WTC11 (cell line): Measurements from ENCODE around the gene DSTYK. TPM values are rescaled to one million over a fixed set of nuclear protein-coding genes. Genes with fewer than 3 reads are reported as not detected.

ENCODE experiments used
- ATAC-seq: fragments of 200-7000 bp; cut with Tn5 transposase; 2 replicates; pipeline ENCODE4 v1.10.0; 2021; ENCODE audit warnings: mild to moderate bottlenecking, moderate library complexity
- CTCF ChIA-PET: fragments of 300-600 bp; sonication (Branson Sonifier 250); formaldehyde crosslinking; loops from one replicate; lab custom pipeline; 2021; ENCODE audit warnings: antibody characterized with exemption; lab: Charles Lee
- POLR2A ChIA-PET: fragments of 350-600 bp; sonication (Branson Sonifier 250); formaldehyde crosslinking; loops from one replicate; lab custom pipeline; 2021; ENCODE audit warnings: antibody characterized with exemption; lab: Charles Lee
- DNase-seq: peaks from one replicate; pipeline ENCODE4 v3.0.0; 2021; ENCODE audit warnings: low spot score
- H3K27ac Mint-ChIP-seq: 2 replicates; pipeline ENCODE4 v1.8.0; 2021; ENCODE audit warnings: mixed read lengths
- H3K27me3 Mint-ChIP-seq: 2 replicates; pipeline ENCODE4 v1.8.0; 2021; ENCODE audit warnings: low read depth, mild to moderate bottlenecking, moderate library complexity, mixed read lengths
- H3K36me3 Mint-ChIP-seq: 2 replicates; pipeline ENCODE4 v1.8.0; 2021; ENCODE audit warnings: mixed read lengths
- H3K4me1 Mint-ChIP-seq: 2 replicates; pipeline ENCODE4 v1.8.0; 2022; ENCODE audit warnings: mixed read lengths
- H3K4me3 Mint-ChIP-seq: 2 replicates; pipeline ENCODE4 v1.8.0; 2021; ENCODE audit warnings: mild to moderate bottlenecking, moderate library complexity, mixed read lengths
- H3K9me3 Mint-ChIP-seq: 2 replicates; pipeline ENCODE4 v1.8.0; 2021; ENCODE audit warnings: mixed read lengths
- EMX1 ChIP-seq: fragments of 250-450 bp; sonication (Bioruptor Pico); IDR thresholded peaks from 2 replicates; pipeline ENCODE4 v1.8.0; 2021; ENCODE audit warnings: mild to moderate bottlenecking
- FOXJ3 ChIP-seq: sonication (generic); formaldehyde crosslinking; IDR thresholded peaks from 2 replicates; pipeline ENCODE4 v1.9.0; 2021; ENCODE audit warnings: missing genetic modification reagents, mild to moderate bottlenecking, borderline replicate concordance
- PRDM15 ChIP-seq: sonication (generic); formaldehyde crosslinking; IDR thresholded peaks from 2 replicates; pipeline ENCODE4 v1.8.0; 2022; ENCODE audit warnings: missing genetic modification reagents
- ZBTB21 ChIP-seq: sonication (generic); formaldehyde crosslinking; IDR thresholded peaks from 2 replicates; pipeline ENCODE4 v1.8.1; 2023; ENCODE audit warnings: mild to moderate bottlenecking, missing genetic modification reagents, borderline replicate concordance
- ZNF121 ChIP-seq: sonication (generic); formaldehyde crosslinking; IDR thresholded peaks from 2 replicates; pipeline ENCODE4 v1.8.0; 2023; ENCODE audit warnings: missing genetic modification reagents
- ZNF263 ChIP-seq: sonication (generic); formaldehyde crosslinking; IDR thresholded peaks from 2 replicates; pipeline ENCODE4 v1.8.1; 2022; ENCODE audit warnings: low read depth, mild to moderate bottlenecking, moderate library complexity, missing genetic modification reagents
- ZNF281 ChIP-seq: sonication (generic); formaldehyde crosslinking; IDR thresholded peaks from 2 replicates; pipeline ENCODE4 v1.8.0; 2023; ENCODE audit warnings: mild to moderate bottlenecking, missing genetic modification reagents
- total RNA-seq: library from RNA; stranded (reverse); gene quantifications from 3 replicates; pipeline ENCODE4 v1.2.3, GENCODE V29; 2021
- TF ChIP-seq, protein P1 (sequence below): sonication (generic); formaldehyde crosslinking; IDR thresholded peaks from 2 replicates; pipeline ENCODE4 v1.8.0; 2023; ENCODE audit warnings: missing genetic modification reagents, mild to moderate bottlenecking, borderline replicate concordance
- TF ChIP-seq, protein P2 (sequence below): fragments of 250-450 bp; sonication (Bioruptor Pico); IDR thresholded peaks from 2 replicates; pipeline ENCODE4 v1.9.0; 2021; ENCODE audit warnings: moderate library complexity, mild to moderate bottlenecking, inconsistent platforms, borderline replicate concordance

Gene DSTYK
- total RNA-seq, 1 experiment from 2014 or later = 11.6 TPM

GRCh38 chr1:205248793-205249601 lies 37.5 kb upstream of the DSTYK start (continued):
- TF ChIP-seq PRDM15 (CRISPR knock-in tag) = no peak
- TF ChIP-seq, protein P1, sequence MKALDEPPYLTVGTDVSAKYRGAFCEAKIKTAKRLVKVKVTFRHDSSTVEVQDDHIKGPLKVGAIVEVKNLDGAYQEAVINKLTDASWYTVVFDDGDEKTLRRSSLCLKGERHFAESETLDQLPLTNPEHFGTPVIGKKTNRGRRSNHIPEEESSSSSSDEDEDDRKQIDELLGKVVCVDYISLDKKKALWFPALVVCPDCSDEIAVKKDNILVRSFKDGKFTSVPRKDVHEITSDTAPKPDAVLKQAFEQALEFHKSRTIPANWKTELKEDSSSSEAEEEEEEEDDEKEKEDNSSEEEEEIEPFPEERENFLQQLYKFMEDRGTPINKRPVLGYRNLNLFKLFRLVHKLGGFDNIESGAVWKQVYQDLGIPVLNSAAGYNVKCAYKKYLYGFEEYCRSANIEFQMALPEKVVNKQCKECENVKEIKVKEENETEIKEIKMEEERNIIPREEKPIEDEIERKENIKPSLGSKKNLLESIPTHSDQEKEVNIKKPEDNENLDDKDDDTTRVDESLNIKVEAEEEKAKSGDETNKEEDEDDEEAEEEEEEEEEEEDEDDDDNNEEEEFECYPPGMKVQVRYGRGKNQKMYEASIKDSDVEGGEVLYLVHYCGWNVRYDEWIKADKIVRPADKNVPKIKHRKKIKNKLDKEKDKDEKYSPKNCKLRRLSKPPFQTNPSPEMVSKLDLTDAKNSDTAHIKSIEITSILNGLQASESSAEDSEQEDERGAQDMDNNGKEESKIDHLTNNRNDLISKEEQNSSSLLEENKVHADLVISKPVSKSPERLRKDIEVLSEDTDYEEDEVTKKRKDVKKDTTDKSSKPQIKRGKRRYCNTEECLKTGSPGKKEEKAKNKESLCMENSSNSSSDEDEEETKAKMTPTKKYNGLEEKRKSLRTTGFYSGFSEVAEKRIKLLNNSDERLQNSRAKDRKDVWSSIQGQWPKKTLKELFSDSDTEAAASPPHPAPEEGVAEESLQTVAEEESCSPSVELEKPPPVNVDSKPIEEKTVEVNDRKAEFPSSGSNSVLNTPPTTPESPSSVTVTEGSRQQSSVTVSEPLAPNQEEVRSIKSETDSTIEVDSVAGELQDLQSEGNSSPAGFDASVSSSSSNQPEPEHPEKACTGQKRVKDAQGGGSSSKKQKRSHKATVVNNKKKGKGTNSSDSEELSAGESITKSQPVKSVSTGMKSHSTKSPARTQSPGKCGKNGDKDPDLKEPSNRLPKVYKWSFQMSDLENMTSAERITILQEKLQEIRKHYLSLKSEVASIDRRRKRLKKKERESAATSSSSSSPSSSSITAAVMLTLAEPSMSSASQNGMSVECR = no peak
- TF ChIP-seq ZNF263 (CRISPR knock-in tag) = no peak
- TF ChIP-seq, protein P2, sequence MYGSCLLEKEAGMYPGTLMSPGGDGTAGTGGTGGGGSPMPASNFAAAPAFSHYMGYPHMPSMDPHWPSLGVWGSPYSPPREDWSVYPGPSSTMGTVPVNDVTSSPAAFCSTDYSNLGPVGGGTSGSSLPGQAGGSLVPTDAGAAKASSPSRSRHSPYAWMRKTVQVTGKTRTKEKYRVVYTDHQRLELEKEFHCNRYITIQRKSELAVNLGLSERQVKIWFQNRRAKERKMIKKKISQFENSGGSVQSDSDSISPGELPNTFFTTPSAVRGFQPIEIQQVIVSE = no peak
- no peak for TF ChIP-seq EMX1 (CRISPR knock-in tag)
- no peak for TF ChIP-seq ZBTB21
- no peak for TF ChIP-seq ZNF121 (CRISPR knock-in tag)
- TF ChIP-seq FOXJ3 (CRISPR knock-in tag) = no peak

GRCh38 chr1:205247130-205247921 lies 35.8 kb upstream of the DSTYK start:
- ATAC-seq = no peak
- Mint-ChIP-seq H3K27me3 (no peaks in the 10 kb centered on the region), H3K36me3 (no peaks in the 10 kb centered on the region), H3K4me3 (no peak overlapping the region), H3K9me3 (no peaks in the 10 kb centered on the region), H3K27ac (no peak overlapping the region), H3K4me1 (peaks cover 9% of the 10 kb centered on the region)
- TF ChIP-seq ZNF281 (CRISPR knock-in tag) = no peak
- ChIA-PET CTCF (interaction anchor here (1.7 to 2.8 kb wide), 4 partner anchors 9 to 186 kb away, joined by 5 to 22 read pairs (median 14); partner anchors contain the start of gene TMCC2), POLR2A (interaction anchor here (0.5 kb wide), 1 partner anchor 25 kb away, joined by 3 read pairs; no protein-coding TSS in a partner anchor)
- no peak for DNase-seq
